Measurements from ENCODE around the gene MEX3A.
"Not testable (repeated sequence)": the region's sequence is repeated elsewhere in the genome, so short reads cannot be mapped to it uniquely, and the experiment has no call there.

Gene MEX3A

DNA sequence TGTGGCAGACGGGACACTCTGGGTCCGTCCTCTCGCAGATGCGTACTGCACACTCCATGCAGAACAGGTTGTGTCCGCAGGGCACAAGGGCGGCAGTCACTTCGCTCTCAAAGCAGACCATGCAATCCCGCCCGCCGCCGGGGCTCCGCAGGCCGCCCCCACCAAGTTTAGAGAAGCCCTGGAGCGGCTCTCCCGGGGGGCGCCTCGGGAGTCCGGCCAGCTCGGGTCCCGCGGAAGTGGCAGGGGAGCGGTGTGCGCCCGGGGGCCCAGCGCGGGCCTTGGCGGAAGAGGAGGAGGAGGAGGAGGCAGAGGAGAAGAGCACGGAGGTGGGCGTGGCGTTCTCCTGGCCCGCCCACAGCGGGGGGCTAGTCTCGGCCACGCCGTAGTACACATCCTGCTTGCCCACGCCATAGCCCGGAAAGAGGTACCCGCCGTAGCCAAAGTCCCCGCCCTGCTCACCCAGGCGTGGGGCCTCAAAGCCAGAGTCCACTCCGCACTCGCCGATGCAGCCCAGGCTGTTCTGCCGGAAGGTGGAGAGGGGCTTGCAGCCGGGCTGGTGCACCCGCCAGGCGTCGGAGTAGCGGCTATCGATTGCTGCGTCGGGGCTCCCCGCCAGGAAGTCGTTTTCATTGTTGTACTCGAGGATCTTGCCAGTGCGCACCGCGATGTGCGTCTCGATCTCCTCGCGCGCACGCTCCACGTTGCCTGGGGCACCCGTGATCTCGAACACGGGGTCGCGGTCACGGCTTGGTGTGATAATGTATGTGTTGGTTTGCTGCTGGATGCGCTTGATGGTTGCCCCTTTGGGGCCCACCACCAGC is 5.4 kb downstream of the MEX3A start:
- no peak for DNase-seq

DNA sequence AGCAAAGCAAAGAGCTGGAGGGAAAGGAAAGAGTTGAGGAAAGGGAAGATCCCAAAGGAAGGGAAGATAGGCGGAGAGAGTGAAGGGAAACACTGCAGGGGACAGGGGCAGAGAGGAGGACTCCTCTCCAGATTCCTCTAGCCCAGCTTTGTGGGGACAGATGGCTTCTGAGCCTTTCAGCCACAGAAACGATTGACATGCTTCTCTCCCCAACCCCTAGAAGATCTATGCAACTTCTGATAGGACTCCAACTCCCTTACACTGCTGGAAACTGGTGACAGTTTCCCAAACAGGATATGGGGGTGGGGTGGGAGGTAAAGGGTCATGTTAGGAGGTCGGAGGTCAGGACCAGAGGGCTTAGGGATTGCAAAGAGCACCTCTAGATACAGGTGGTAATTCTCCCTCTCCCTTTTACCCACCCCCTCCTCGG is 6.5 kb downstream of the MEX3A start:
- DNase-seq = no peak

DNA sequence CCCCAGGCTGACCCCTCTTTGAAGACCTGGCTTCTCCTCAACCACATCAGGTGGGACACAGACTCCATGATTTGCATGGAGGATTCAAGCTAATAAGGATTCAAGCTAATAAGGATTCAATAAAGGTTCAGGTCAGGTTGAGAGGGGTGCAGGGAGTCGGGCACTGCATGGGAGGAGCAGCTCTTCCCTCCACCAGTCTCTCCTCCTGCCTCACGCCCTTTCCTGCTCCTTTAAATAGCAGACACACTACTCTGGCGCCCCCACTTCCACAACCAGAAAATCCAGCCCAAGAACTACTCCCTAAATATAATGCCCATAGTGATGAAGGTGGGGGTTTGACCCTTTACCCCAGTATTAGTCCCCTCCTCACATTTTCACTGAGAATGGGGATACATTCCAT is 7.1 kb downstream of the MEX3A start:
- DNase-seq = no peak

DNA sequence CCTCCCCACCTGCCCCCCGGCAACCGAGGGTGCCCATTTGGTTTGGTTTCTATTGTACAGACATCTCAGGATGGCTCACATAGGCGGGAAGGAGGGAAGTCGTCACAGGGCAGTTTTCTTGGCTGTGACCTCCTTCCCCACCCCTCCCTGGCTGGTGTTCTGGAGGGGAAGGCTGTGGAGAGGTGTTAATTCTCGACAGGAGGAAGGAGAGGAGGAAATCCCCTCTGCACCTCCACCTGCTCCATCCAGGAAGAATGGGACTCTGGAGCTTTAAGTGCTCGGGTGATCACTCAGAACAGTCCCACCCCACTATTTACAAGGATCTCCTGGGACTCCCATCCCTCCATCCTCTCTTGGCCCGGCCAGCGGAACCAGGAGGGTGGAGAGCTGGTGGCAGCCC is 7.6 kb downstream of the MEX3A start:
- no peak for DNase-seq

DNA sequence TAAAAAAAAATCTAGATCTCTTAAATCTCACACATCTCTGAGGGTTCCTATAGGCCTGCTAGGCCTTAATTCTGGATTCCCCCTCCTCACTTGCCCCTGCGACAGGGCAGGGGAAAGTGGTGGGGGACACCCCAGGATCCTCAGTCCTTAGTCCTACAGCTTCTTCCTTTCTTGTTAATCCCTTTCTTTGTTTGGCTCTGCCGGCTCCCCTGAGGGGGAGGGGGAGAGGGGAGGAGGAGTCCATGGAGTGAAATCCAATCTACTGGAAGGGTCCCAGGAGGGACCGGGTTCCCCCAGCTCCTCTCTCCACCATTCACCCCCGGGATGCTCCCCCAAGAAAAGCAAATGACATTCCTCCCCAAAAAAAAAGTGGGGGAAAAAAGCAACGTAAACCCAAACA is 8.5 kb downstream of the MEX3A start:
- DNase-seq = no peak

DNA sequence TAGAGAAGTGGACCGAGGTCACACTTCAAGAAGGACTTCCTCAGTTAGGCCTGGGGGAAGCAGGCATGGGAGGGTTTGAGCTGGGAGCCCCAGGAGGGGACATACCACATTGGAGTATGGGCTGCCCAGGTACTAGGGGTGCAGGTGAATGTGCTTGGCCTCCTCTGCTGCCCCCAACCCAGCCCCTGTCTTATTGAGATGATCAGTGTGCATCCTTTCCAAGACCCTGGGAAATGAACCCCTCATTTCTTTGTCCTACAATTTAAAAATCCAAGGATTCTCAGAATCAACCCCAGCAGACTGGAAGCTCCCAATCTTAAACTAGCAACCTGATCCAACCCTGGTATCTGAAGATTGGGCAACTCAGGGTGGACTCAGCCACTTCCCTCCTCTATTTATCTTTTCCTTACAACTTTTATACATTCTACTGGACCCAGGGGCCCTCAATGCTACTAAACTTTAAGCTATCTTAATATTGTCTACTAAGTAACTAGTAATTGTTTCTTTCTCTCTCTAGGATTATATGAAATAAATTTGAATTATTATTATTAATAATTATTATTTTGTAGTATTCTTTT is 9.1 kb downstream of the MEX3A start:
- DNase-seq = no peak

DNA sequence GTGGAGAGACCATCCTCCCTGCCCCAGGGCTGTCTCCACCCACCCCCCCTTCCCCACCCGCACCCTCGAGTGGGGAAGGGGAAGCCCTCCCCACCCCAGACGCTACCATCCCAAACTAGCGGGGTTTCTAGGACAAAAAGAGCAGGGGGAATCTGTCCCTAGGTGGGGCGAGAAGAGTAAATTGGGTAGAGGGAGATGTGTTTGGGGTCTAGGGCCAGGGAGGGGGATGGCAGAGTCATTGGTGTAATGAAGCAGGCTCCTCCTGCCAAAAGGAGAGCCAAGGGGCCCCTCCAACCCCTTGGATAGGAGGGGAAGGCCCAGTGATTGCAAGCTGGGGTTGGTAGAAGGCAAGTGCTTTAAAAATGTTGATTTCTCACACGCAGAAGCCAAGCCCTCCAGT is 10.0 kb downstream of the MEX3A start:
- DNase-seq = no peak

DNA sequence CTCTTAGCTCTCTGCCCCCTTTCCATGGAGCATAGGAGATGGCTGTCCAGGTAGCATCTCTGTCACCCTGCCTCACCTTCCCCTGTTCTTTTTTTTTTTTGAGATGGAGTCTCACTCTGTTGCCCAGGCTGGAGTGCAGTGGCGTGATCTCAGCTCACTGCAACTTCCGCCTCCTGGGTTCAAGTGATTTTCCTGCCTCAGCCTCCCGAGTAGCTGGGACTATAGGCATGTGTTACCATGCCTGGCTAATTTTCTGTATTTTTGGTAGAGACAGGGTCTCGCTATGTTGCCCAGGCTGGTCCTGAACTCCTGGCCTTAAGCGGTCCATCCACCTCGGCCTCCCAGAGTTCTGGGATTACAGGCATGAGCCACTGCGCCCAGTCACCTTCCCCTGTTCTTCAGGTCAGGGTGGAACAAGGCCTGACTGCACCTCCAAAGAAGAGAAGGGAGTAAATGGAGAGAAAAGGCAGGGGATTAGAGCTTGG is 10.9 kb downstream of the MEX3A start:
- not testable (repeated sequence) for DNase-seq

DNA sequence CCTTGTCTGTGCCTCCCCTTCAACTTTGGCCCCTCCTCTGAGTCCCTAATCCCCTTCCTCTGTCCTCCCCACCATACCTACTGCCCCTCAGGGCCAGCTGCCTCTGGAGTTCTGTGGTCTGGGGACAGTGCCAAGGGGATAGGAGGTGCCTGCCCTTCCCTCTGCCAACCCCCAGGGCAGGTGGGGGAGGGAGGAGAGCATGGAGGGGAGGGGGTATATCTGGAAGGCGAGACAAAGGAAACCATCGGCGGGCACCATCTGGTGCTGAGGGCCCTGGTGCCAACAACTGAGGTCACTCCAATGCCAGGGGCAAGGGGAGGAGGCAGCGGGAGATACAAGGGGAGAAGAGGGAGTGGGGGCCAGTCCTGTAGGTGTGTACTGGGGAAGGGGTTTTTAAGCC is 11.7 kb downstream of the MEX3A start:
- DNase-seq = no peak

DNA sequence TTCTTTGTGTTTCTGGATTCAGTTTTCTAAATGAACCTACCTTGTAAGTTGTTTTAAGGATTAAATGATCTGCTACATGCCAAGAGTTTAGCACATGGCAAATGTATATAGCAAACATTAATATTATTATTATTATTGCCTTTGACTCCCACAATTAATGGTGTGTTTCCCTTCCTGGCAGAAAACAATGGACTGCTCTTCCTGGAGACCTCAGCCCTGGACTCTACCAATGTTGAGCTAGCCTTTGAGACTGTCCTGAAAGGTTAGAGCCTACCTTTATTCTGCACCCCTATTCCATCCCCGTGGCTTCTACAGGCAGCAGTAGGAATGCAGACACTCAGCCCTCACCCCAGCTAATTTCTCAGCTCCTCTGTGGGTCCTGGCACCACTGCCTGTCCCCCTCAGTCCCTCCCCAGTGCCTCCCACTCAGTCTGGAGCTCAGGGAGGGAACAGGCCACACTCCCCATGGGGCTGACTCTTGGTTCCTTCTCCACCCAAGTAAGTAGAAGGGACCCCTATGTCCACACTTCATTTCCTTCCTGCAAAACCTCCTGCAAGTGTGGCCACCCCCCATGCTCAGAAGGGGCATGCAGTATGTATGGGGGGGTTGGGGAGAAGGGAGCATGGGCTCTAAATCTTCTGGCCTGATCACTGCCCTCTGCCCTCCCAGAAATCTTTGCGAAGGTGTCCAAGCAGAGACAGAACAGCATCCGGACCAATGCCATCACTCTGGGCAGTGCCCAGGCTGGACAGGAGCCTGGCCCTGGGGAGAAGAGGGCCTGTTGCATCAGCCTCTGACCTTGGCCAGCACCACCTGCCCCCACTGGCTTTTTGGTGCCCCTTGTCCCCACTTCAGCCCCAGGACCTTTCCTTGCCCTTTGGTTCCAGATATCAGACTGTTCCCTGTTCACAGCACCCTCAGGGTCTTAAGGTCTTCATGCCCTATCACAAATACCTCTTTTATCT is 12.5 kb downstream of the MEX3A start:
- no peak for DNase-seq

DNA sequence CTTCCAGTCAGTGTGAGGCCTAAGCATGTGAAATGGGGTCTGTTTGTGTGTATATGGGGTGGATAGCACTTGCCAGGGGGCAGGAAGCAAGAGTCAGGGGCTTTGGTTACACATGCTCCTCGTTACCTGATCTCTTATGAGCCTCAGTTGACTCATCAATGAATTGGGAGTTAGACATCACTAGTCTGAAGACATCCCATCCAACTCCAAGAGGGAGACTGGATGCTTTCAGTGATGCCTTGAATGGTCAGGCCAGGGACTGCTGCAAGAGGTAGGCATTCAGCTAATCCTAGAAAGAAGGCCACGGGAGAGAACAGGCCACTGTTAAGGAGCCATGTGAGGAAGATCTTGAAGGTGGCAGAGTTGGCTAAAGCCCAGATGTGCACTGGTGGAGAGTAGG is 15.0 kb downstream of the MEX3A start:
- no peak for DNase-seq

DNA sequence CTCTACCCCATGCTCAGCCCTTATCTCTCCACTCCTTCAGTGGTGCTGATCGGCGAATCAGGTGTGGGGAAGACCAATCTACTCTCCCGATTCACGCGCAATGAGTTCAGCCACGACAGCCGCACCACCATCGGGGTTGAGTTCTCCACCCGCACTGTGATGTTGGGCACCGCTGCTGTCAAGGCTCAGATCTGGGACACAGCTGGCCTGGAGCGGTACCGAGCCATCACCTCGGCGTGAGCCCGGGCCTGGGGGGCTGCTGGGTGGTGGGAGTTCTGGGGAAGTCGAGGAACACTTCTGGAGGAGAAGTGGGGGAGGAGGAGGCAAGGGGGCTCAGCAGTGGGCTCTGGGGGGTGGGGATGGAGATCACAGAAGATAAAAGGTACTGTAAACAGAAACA is 16.4 kb downstream of the MEX3A start:
- DNase-seq = no peak

DNA sequence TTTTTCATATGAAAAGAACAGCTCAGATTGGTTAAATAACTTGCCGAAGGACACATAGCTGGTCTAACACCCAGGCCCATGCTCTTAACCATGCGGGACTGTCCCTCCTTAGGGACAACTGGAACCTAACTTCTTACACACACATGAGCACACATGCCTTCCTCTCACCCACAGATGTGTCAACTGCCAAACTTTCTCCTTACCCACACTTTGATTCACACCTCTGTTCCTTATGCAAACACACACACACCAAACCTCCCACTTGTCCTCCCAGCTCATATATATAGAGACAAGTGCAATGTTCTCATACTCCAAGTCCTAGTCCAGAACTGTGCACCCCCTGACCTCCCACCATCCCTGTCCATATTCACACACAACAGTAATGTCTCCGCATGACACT is 17.1 kb downstream of the MEX3A start:
- no peak for DNase-seq

DNA sequence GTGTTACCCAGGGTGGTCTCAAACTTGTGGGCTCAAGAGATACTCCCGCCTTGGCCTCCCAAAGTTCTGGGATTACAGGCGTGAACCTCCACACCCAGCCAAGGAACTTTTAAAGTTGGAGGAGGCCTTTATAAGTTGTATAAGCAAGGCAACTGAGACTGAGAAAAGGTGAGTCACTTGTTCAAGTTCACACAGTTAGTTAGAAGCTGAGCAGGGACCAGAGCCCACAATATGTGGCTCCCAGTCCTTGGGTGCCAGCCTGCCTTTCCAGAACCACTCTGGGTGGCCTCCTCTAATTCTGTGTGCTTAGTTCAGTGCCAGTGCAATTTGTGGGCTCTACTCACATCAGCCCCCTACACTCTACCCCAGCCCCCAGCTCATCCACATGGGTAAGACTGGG is 17.6 kb downstream of the MEX3A start:
- no peak for DNase-seq

DNA sequence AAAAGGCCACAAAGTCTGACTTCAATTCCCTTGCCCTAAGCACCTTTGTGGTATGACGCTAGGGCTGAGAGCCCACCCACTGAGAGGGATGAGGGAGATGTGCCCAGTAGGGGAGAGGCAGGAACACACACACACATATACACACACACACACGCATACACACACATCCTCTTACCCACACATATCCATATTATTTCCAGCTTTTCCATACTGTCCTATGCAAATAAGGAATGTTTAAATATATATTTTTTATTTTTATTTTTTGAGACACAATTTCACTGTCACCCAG is 18.3 kb downstream of the MEX3A start:
- no peak for DNase-seq

DNA sequence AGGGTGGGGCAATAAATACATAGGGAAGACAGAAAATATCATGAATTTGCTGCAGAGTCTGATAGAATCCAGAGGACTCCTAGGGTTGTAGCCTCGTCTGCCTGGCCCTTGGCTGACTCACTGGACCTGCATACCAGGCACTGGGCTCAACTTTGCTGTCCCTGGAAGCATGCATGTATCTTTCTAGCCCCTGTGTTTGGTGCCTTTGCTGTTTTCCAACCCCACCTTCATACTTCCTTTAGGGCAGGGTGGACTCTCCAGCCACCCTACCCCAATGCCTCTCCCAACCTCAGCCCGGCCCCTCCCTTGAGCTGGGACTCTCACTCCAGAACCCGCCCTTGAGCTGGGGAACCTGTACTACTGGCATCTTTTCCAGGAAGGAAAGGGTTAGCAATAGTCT is 20.1 kb downstream of the MEX3A start:
- no peak for DNase-seq

DNA sequence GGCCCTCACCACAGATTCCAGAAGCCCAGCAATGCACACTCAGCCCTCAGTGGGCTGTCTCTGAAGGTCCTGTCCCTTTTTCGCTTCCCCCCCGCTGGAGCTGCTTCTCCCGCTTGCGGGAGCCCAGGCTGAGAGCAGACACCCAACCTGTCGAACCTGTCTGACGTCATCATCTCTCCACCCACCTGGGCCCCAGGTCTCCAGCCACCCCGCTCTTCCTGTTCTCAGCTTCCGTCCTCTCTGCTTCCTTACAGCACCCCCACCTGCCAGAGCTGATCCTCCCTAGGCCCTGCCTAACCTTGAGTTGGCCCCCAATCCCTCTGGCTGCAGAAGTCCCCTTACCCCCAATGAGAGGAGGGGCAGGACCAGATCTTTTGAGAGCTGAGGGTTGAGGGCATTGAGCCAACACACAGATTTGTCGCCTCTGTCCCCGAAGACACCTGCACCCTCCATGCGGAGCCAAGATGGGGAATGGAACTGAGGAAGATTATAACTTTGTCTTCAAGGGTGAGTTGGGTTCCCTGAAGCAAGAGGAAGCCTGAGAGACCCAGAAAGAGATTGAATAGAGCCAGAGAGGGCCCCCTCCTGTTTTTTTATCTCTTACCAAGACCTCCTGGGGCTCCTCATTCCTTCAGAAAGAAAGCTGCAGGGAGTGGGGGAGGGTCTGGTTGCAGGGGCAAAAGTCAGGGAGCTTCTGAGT is 21.2 kb downstream of the MEX3A start, which contains the start of gene RAB25:
TSS of gene RAB25 (plus strand) at position 224 of the 700 bp plus-strand sequence. CDS start at position 465, 241 bp downstream.
- DNase-seq = no peak

DNA sequence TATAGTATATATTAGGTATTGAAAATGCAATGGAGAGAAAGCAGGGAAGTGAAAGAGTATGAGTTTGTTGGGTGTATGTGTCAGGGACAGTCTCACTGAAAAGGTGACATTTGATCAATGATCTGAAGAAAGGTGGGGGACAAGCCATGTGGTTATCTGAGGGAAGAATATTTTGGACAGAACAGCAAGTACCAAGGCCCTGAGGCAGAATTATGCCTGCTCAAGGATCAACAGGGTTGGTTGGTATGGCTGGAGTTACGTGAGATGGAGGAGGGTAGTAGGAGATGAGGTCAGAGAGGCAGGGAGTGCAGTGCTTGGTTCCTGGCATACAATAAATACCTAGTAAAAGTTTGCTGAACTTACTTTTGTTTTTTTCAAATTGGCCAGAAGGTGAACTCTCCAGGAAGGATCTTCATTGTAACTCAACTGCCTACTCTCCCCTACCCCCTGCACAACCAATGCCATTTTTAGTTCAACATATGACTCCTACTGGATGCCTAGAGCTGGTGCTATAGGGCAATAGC is 25.9 kb downstream of the MEX3A start:
- DNase-seq = no peak

DNA sequence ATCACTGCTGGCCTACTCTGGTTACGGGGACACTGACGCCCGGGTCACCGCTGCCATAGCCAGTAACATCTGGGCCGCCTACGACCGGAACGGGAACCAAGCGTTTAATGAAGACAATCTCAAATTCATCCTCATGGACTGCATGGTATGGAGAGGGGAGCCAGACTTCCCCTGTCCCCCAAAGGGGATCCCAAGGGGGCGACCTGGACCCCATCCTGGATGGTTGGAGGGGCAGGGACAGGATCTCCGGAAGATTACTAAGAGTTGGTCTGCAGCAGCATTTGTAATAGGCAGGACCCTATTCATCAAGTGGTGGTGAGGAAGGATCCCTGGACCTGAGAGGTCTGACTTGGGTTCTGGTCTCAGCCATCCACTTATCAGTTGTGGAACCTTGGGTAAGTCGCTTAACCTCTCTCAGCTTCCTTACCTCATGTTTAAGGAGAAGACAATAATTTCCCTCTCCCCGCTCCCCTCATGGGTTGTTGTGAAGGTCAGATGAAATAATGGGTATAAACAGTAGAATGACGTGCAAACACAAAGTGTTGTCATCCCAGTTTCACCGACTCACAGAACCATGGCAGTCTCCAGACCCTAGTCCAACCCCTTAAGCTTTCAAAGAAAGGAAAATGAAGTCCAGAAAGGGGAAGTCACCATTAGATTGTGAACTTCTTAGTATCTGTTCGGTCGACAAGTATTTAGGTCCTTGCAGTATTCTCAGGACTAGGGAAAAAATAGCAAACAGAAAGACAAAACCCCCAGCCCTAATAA is 26.8 kb downstream of the MEX3A start:
- DNase-seq = no peak

DNA sequence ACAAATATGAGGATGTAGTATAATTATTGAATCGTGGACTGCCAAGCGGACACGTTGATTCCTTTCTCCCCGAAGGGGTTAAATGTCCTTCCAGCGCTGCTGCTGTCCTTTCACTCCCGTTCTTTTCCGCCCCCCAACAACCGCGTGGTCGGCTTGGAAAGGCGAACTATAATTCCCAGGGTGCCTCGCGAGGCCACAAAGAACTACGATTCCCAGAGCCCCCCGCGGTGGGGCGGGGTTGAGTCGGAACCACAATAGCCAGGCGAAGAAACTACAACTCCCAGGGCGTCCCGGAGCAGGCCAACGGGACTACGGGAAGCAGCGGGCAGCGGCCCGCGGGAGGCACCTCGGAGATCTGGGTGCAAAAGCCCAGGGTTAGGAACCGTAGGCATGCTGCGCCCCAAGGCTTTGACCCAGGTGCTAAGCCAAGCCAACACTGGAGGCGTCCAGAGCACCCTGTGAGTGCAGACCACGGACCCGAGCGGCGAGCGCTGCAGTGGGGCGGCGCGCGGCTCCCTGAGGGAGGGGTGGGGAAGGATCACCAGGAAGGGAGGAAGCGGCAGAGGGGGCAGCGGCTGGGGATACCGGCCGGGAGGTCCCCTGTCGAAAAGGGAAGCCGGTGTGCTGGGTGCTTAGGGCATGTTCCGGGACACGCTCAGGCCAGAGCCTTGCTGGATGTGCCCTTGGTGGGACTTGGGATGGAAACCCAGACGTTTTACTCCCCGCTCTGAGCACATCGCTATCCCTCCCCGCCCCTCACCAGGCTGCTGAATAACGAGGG is 27.6 kb downstream of the MEX3A start, which contains the start of gene LAMTOR2:
TSS of gene LAMTOR2 (plus strand) at position 283 of the 781 bp plus-strand sequence. CDS start at position 391, 108 bp downstream.
- peak; percentile 91 for DNase-seq

All from central memory CD4-positive, alpha-beta T cell (primary cell).